ENCODE results near the gene SDHB. TPM values are rescaled to one million over a fixed set of nuclear protein-coding genes. Genes with fewer than 3 reads are reported as not detected.

The SDHB gene
- total RNA-seq, 6 experiments from 2014 or later = 112 to 128 (median 116) TPM

GRCh38 chr1:17093822-17094393 lies 40.1 kb upstream of the SDHB start:
- Mint-ChIP-seq H3K36me3 (ENCODE audit: low read depth) (no peaks in the 10 kb centered on the region), H3K4me3 (no peak overlapping the region), H3K27me3 (ENCODE audit: insufficient read depth) (peaks cover 34% of the 10 kb centered on the region), H3K27ac (no peak overlapping the region), H3K4me1 (ENCODE audit: low read depth) (peaks cover 15% of the 10 kb centered on the region), H3K9me3 (peaks cover 8% of the 10 kb centered on the region)
- no peak for DNase-seq
- no peak for TF ChIP-seq CTCF (IDR thresholded peaks at IDR 0.05)

GRCh38 chr1:17091252-17091651 lies 37.4 kb upstream of the SDHB start:
- H3K4me1 Mint-ChIP-seq (ENCODE audit: low read depth) = peaks cover 15% of the 10 kb centered on the region
- no peaks in the 10 kb centered on the region for H3K36me3 Mint-ChIP-seq (ENCODE audit: low read depth)
- H3K4me3 Mint-ChIP-seq = no peak overlapping the region
- no peak for TF ChIP-seq CTCF (IDR thresholded peaks at IDR 0.05)
- no peak for DNase-seq
- no peak overlapping the region for H3K27ac Mint-ChIP-seq
- H3K9me3 Mint-ChIP-seq = peaks cover 8% of the 10 kb centered on the region
- H3K27me3 Mint-ChIP-seq (ENCODE audit: insufficient read depth) = peaks cover 27% of the 10 kb centered on the region

- Mint-ChIP-seq H3K27me3 (ENCODE audit: insufficient read depth) (peaks cover 25% of the 10 kb centered on the region), H3K4me3 (no peak overlapping the region), H3K36me3 (ENCODE audit: low read depth) (no peaks in the 10 kb centered on the region), H3K9me3 (peaks cover 8% of the 10 kb centered on the region), H3K4me1 (ENCODE audit: low read depth) (peaks cover 15% of the 10 kb centered on the region), H3K27ac (no peak overlapping the region)
- TF ChIP-seq CTCF (IDR thresholded peaks at IDR 0.05) = no peak
- no peak for DNase-seq
Observed at GRCh38 chr1:17089506-17089905, 35.7 kb upstream of the SDHB start.

GRCh38 chr1:17086751-17087150 lies 32.9 kb upstream of the SDHB start:
- no peak for DNase-seq
- peaks cover 12% of the 10 kb centered on the region; the same call in 1 of the 2 replicates for H3K4me1 Mint-ChIP-seq (ENCODE audit: low read depth)
- no peaks in the 10 kb centered on the region for H3K36me3 Mint-ChIP-seq (ENCODE audit: low read depth)
- H3K4me3 Mint-ChIP-seq = no peak overlapping the region
- H3K27ac Mint-ChIP-seq = no peak overlapping the region
- H3K9me3 Mint-ChIP-seq = no peaks in the 10 kb centered on the region
- no peak for TF ChIP-seq CTCF (IDR thresholded peaks at IDR 0.05)
- H3K27me3 Mint-ChIP-seq (ENCODE audit: insufficient read depth) = peaks cover 35% of the 10 kb centered on the region

GRCh38 chr1:17084787-17085186 lies 31.0 kb upstream of the SDHB start:
- H3K27ac Mint-ChIP-seq = no peak overlapping the region
- no peak overlapping the region for H3K4me3 Mint-ChIP-seq
- H3K9me3 Mint-ChIP-seq = no peaks in the 10 kb centered on the region
- H3K36me3 Mint-ChIP-seq (ENCODE audit: low read depth) = no peaks in the 10 kb centered on the region
- H3K27me3 Mint-ChIP-seq (ENCODE audit: insufficient read depth) = peaks cover 31% of the 10 kb centered on the region
- TF ChIP-seq CTCF (IDR thresholded peaks at IDR 0.05) = no peak
- no peak for DNase-seq
- peaks cover 6% of the 10 kb centered on the region; the same call in 1 of the 2 replicates for H3K4me1 Mint-ChIP-seq (ENCODE audit: low read depth)

Data from HFFc6 (cell line).